GM12874 (cell line): ENCODE data around the gene ARL14EPL.

Source experiments
- TF ChIP-seq, protein P1 (sequence below): IDR thresholded peaks from 2 replicates; pipeline ENCODE4 v1.5.1; 2011; ENCODE audit warnings: low read depth, mild to moderate bottlenecking, control low read depth, low read length, moderate library complexity; ENCODE audit not compliant: insufficient read depth

Gene ARL14EPL

GRCh38 chr5:116046823-116047222 lies 14.6 kb downstream of the ARL14EPL start:
- TF ChIP-seq, protein P1, sequence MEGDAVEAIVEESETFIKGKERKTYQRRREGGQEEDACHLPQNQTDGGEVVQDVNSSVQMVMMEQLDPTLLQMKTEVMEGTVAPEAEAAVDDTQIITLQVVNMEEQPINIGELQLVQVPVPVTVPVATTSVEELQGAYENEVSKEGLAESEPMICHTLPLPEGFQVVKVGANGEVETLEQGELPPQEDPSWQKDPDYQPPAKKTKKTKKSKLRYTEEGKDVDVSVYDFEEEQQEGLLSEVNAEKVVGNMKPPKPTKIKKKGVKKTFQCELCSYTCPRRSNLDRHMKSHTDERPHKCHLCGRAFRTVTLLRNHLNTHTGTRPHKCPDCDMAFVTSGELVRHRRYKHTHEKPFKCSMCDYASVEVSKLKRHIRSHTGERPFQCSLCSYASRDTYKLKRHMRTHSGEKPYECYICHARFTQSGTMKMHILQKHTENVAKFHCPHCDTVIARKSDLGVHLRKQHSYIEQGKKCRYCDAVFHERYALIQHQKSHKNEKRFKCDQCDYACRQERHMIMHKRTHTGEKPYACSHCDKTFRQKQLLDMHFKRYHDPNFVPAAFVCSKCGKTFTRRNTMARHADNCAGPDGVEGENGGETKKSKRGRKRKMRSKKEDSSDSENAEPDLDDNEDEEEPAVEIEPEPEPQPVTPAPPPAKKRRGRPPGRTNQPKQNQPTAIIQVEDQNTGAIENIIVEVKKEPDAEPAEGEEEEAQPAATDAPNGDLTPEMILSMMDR: no peak

- TF ChIP-seq, protein P1: no peak
Observed at GRCh38 chr5:116058346-116058936, 26.2 kb downstream of the ARL14EPL start.

DNA sequence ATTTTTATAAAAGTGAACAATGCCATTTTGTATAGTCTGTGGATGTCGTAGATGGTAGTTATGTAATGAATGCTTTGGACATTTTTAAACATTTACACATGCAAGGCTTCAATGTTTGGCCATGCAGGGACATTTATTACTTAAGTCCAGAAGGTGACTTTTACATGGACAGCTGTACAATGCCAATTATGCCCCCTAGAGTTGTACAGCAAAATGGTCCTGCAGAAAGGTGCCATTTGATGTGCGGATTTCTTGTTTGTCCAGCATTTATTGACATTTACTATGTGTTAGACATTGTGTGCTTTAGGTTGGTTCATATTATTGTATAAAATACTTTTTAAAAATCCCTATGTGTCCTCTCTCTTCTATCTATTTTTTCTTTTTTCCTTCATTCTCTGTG lies 30.1 kb downstream of the ARL14EPL start:
- TF ChIP-seq, protein P1: no peak

DNA sequence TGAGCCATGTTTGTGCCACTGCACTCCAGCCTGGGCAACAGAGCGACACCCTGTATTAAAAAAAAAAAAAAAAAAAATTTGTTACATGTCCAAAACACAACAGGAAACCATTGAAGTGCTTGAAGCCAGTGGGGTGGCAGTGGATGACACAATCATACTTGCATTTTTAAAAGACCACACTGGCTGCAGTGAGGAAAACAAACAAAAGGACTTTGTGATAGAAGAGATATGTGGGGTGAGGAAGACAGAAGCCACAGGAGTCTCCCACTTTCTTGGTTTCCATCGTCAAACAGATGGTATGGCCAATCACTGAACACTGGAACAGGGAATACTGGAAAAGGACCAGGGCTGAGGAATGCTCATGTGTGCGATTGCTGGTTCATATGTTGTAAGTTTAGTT lies 31.7 kb downstream of the ARL14EPL start:
- TF ChIP-seq, protein P1: no peak

DNA sequence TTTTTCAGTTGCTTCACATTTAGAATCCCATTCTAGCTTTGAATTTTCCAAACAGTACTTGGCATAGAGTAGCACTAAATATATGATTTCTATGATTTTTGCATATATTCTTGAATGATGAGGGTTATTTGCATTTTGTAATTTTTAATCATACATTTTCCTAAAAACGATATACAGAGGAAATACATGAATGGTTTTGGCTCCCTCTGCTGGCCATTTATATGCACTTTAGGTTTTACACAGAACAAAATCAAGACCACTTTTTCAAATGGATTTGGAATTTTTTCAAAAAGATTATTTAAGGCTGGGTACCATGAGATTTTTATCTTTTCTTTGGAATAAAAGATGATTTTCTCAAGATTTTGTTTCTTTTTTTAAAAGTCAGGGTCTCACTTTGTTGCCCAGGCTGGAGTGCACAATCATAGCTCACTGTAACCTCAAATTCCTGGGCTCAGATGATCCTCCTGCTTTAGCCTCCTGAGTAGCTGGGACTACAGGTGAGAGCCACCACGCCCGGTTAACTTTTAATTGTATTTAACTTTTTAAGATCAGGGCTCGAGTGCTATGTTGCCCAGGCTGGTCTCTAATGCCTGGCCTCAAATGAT lies 35.9 kb downstream of the ARL14EPL start:
- TF ChIP-seq, protein P1: peak; percentile 40; the same call in 1 of the 2 replicates

DNA sequence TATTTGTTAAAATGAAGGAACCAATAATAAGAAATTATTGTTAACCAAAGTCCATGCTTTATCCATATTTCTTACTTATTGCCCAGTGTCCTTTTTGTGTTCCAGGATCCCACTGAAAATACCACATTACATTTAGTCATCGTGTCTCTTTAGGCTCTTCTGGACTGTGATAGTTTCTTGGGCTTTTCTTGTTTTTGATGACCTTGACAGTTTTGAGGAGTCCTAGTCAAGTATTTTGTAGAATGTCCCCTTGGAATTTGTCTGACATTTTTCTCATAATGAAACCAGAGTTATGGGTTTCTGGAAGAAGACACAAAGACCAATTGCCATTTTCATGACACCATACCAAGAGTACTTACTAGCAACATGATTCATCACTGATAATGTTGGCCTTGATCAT lies 38.9 kb downstream of the ARL14EPL start:
- TF ChIP-seq, protein P1: no peak

DNA sequence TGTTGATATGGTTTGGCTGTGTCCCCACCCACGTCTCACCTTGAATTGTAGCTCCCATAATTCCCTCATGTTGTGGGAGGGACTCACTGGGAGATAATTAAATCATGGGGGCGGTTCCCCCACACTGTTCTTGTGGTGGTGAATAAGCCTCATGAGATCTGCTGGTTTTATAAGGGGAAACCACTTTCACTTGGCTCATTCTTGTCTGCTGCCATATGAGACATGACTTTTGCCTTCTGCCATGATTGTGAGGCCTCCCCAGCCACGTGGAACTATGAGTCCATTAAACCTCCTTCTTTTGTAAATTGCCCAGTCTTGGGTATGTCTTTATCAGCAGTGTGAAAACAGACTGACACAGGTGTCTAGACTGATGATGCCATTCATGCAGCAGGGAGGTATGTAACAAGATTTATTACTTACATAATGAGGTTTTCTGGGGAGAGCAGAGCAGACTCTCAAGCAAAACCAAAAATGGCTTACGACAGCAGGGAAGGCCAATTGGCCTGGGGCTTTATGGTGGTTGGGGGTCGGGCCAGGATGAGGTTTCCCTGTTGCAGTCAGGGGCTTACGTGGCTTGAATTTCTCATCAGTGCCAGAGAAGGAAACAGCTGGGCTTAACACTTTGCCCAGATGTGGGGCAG lies 43.0 kb downstream of the ARL14EPL start:
- TF ChIP-seq, protein P1: no peak
